SK-N-SH (cell line): ENCODE results near the gene PROM2.

Experiments
- CTCF ChIP-seq: fragments of 200-600 bp; sonication (generic); IDR thresholded peaks from 2 replicates; pipeline ENCODE4 v1.6.1; 2017; ENCODE audit warnings: antibody characterized with exemption, mild to moderate bottlenecking, moderate library complexity
- JUND ChIP-seq: IDR thresholded peaks from 2 replicates; pipeline ENCODE4 v1.4.0; 2012
- POLR2AphosphoS5 ChIP-seq: IDR thresholded peaks from 2 replicates; pipeline ENCODE4 v1.6.1; 2012; ENCODE audit warnings: low read depth, low read length
- RAD21 ChIP-seq: IDR thresholded peaks from 2 replicates; pipeline ENCODE4 v1.6.1; 2012; ENCODE audit warnings: mild to moderate bottlenecking, low read length
- USF1 ChIP-seq: IDR thresholded peaks from 2 replicates; pipeline ENCODE4 v1.4.0; 2012; ENCODE audit warnings: low read depth, borderline replicate concordance
- YY1 ChIP-seq: IDR thresholded peaks from 2 replicates; pipeline ENCODE4 v1.4.0; 2012; ENCODE audit warnings: low read depth, mild to moderate bottlenecking
- ZBTB33 ChIP-seq: IDR thresholded peaks from 2 replicates; pipeline ENCODE4 v1.4.0; 2012; ENCODE audit warnings: low read depth, borderline replicate concordance

- TF ChIP-seq ZBTB33: no peak
- no peak for TF ChIP-seq CTCF
- no peak for TF ChIP-seq POLR2AphosphoS5
- TF ChIP-seq YY1: no peak
- no peak for TF ChIP-seq RAD21
- no peak for TF ChIP-seq JUND
- TF ChIP-seq USF1: no peak
Observed at GRCh38 chr2:95272781-95273180, 1.5 kb upstream of the PROM2 start.
